GM13977 (cell line): ENCODE measurements around the gene TRIP6.
"Not testable (repeated sequence)": the region's sequence is repeated elsewhere in the genome, so short reads cannot be mapped to it uniquely, and the experiment has no call there.

ENCODE experiments used
- DNase-seq: peaks from one replicate; pipeline ENCODE4 v3.0.0; 2012; ENCODE audit warnings: low spot score
- in situ Hi-C: fragments of 300-500 bp; cut with MboI; formaldehyde crosslinking; loops from one replicate; pipeline ENCODE4 v1.12.0; 2022; ENCODE audit warnings: low sequenced_read_pairs, low pct_unique_long_range_greater_than_20kb, mixed read lengths, inconsistent platforms; ENCODE audit not compliant: unreplicated experiment
- TF ChIP-seq, protein P1 (sequence below): IDR thresholded peaks from 2 replicates; pipeline ENCODE4 v1.5.1; 2012; ENCODE audit warnings: mild to moderate bottlenecking, control low read depth; ENCODE audit not compliant: insufficient read depth; ENCODE audit errors: extremely low read depth, missing control alignments

The TRIP6 gene

GRCh38 chr7:100839361-100839760 lies 27.8 kb upstream of the TRIP6 start:
- in situ Hi-C loops, result no loop called here
- TF ChIP-seq, protein P1, sequence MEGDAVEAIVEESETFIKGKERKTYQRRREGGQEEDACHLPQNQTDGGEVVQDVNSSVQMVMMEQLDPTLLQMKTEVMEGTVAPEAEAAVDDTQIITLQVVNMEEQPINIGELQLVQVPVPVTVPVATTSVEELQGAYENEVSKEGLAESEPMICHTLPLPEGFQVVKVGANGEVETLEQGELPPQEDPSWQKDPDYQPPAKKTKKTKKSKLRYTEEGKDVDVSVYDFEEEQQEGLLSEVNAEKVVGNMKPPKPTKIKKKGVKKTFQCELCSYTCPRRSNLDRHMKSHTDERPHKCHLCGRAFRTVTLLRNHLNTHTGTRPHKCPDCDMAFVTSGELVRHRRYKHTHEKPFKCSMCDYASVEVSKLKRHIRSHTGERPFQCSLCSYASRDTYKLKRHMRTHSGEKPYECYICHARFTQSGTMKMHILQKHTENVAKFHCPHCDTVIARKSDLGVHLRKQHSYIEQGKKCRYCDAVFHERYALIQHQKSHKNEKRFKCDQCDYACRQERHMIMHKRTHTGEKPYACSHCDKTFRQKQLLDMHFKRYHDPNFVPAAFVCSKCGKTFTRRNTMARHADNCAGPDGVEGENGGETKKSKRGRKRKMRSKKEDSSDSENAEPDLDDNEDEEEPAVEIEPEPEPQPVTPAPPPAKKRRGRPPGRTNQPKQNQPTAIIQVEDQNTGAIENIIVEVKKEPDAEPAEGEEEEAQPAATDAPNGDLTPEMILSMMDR, result no peak
- DNase-seq, result no peak

- no peak for DNase-seq
- TF ChIP-seq, protein P1, result no peak
- in situ Hi-C loops, result no loop called here
Observed at GRCh38 chr7:100840470-100841100, 26.6 kb upstream of the TRIP6 start.

- no peak for DNase-seq
- in situ Hi-C loops, result no loop called here
- TF ChIP-seq, protein P1, result no peak
Observed at GRCh38 chr7:100847360-100847759, 19.8 kb upstream of the TRIP6 start.

DNA sequence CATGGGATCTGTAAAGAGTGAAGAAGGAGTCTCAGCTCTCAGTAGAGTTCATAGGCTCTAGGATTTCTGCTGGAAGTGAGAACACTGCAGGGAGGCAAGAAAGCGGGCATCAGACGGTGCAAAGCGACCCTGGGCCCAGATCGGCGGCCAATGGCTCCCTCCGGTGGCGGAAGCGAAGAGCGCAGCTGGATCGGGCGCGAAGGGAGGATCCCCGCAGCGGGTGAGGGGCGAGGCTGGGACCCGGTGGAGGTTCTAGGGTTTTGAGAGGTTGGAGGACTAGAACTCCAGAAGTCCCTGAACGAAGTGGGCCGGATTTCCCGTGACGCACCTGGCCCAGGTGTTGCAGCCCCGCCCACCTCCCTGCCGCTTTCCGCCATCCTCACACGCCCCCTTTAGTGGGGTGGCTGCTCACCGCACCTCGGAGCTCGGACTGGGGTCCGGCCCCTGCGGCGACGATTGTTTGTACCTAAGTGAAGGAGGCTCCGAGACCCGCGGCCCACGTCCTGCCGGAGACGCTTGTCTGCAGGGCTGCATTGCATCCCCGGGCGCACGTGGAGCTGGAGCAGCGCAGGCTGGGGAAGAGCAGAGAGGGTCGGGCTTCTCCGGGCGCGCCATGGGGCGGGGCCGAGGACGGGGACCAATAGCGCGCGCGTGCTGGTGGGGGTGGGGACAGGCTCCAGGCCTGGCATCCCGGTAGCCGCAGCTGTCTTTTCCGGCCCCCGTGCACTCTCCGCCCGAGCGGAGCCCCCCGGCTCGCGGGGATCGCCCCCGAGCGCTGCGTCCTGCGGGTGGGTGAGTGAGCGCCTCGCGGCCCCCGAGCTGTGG lies 14.9 kb upstream of the TRIP6 start, which contains the start of gene SLC12A9:
Gene SLC12A9, plus strand, starts transcription at position 666 of the 825 bp plus-strand sequence. CDS start 1,485 bp downstream, outside the sequence.
- TF ChIP-seq, protein P1, result peak; percentile 96
- in situ Hi-C loops, result loop anchor here (10.0 kb wide), 1 partner anchor 147 kb away; the partner anchor contains the start of gene POP7
- DNase-seq, result peak; percentile 97

- peak; percentile 20 for DNase-seq
- TF ChIP-seq, protein P1, result no peak
- in situ Hi-C loops, result loop anchor here (10.0 kb wide), 1 partner anchor 150 kb away; the partner anchor contains the start of gene POP7
Observed at GRCh38 chr7:100854146-100854895, 12.9 kb upstream of the TRIP6 start.

- in situ Hi-C loops, result loop anchor here (10.0 kb wide), 1 partner anchor 150 kb away; the partner anchor contains the start of gene POP7
- not testable (repeated sequence) for DNase-seq
Observed at GRCh38 chr7:100854899-100855298, 12.3 kb upstream of the TRIP6 start.
